ENCODE measurements around the gene TMEM131. TPM values are rescaled to one million over a fixed set of nuclear protein-coding genes. Genes with fewer than 3 reads are reported as not detected.
"Not testable (repeated sequence)": the region's sequence is repeated elsewhere in the genome, so short reads cannot be mapped to it uniquely, and the experiment has no call there.

Gene TMEM131
- 23.3 TPM for total RNA-seq (2013)
- polyA plus RNA-seq (10 to 100 TPM in 1 of 3 donors, 1 to 10 TPM in 2; 7.0 to 23.6 (median 8.2) TPM), polyA minus RNA-seq (16.2 and 19.8 TPM in 2 replicates), total RNA-seq (72.5 to 127 (median 102) reads per million in 11 experiments)

- TF ChIP-seq, protein P1, sequence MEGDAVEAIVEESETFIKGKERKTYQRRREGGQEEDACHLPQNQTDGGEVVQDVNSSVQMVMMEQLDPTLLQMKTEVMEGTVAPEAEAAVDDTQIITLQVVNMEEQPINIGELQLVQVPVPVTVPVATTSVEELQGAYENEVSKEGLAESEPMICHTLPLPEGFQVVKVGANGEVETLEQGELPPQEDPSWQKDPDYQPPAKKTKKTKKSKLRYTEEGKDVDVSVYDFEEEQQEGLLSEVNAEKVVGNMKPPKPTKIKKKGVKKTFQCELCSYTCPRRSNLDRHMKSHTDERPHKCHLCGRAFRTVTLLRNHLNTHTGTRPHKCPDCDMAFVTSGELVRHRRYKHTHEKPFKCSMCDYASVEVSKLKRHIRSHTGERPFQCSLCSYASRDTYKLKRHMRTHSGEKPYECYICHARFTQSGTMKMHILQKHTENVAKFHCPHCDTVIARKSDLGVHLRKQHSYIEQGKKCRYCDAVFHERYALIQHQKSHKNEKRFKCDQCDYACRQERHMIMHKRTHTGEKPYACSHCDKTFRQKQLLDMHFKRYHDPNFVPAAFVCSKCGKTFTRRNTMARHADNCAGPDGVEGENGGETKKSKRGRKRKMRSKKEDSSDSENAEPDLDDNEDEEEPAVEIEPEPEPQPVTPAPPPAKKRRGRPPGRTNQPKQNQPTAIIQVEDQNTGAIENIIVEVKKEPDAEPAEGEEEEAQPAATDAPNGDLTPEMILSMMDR (IDR thresholded peaks at IDR 0.05), result no peak
- H3K27me3 Mint-ChIP-seq (ENCODE audit: low read depth in 3 of 3), result peaks cover 2 to 4% (median 2%) of the 10 kb centered on the region in 3 donors
- Histone ChIP-seq H3K36me3 (replicated peaks in 1 of 2; ENCODE audit: control insufficient read depth in 1 of 2, insufficient read depth in 2 of 2, low read length in 2 of 2) (no peaks in the 10 kb centered on the region), H3K4me1 (ENCODE audit: control insufficient read depth in 1 of 2, insufficient read depth in 2 of 2, low read length in 2 of 2) (peaks cover 34 to 39% of the 10 kb centered on the region in 2 donors), H3K27me3 (ENCODE audit: control insufficient read depth in 2 of 2, insufficient read depth in 2 of 2, low read length in 2 of 2) (no peaks in the 10 kb centered on the region), H3K9ac (ENCODE audit: insufficient read depth, low read length, poor library complexity, severe bottlenecking) (peak within 1 kb of the TSS; percentile 95), H3K79me2 (ENCODE audit: insufficient read depth, low read length) (peaks cover 45% of the 10 kb centered on the region), H3K27ac (ENCODE audit: low read depth in 1 of 2, low read length in 2 of 2) (peak within 1 kb of the TSS; percentile 81 to 95), H3K4me2 (replicated peaks; ENCODE audit: extremely low read depth, low read length, poor library complexity, severe bottlenecking) (peak within 1 kb of the TSS; percentile 86), H3K4me3 (replicated peaks in 1 of 3; ENCODE audit: low read depth in 2 of 3, low read length in 3 of 3) (peak within 1 kb of the TSS; percentile 70 to 85 (median 72)), H2AFZ (ENCODE audit: insufficient read depth, low read depth, low read length, poor library complexity, severe bottlenecking) (peak within 1 kb of the TSS; percentile 87), H3K9me3 (replicated peaks in 1 of 2; ENCODE audit: control insufficient read depth in 1 of 2, insufficient read depth in 1 of 2, low read length in 2 of 2) (no peaks in the 10 kb centered on the region), H4K20me1 (ENCODE audit: insufficient read depth, low read length) (peaks cover 37% of the 10 kb centered on the region)
- H3K27ac Mint-ChIP-seq, result peak within 1 kb of the TSS; percentile 87 to 98 (median 96)
- H3K4me1 Mint-ChIP-seq, result peaks cover 40% of the 10 kb centered on the region
- peaks cover 0 to 1% of the 10 kb centered on the region in 2 donors for H3K36me3 Mint-ChIP-seq
- under 1% methylated on average over 88 of the region's 88 CpGs for WGBS (ENCODE audit: insufficient coverage)
- H3K9me3 Mint-ChIP-seq, result no peaks in the 10 kb centered on the region
- H3K4me3 Mint-ChIP-seq, result peak within 1 kb of the TSS; percentile 88 to 92
- DNase-seq, result peak; percentile 89 to 93 (median 92)
- intact Hi-C loops (cut with micrococcal nuclease), result no loop called here
Measured at GRCh38 chr2:97995734-97996624, at the start of gene TMEM131. Gene TMEM131, minus strand, starts transcription at chr2:97995948. Its CDS starts 286 bp downstream, at chr2:97995662.

DNA sequence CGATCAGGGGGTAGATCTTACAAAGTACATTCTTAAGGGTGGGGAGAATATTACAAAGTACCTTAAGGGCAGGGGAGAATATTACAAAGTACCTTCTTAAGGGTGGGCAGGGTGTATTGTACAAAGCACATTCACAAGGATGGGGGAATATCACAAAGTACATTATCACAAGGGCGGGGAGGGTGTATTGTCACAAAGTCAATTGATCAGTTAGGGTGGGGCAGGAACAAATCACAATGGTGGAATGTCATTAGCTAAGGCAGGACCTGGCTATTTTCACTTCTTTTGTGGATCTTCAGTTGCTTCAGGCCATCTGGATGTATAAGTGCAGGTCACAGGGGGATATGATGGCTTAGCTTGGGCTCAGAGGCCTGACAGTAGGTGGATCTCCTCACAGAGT, 49.0 kb upstream of the TMEM131 start:
- Mint-ChIP-seq H3K36me3 (peaks cover 15 to 18% of the 10 kb centered on the region in 2 donors), H3K9me3 (peaks cover 33 to 53% (median 36%) of the 10 kb centered on the region in 7 donors)
- intact Hi-C loops (cut with micrococcal nuclease), result not testable (repeated sequence)

More for the DNA sequence above, 49.0 kb upstream of the TMEM131 start:
- not testable (repeated sequence) for H3K79me2 ChIP-seq (ENCODE audit: insufficient read depth, low read length); DNase-seq; H3K4me3 ChIP-seq (replicated peaks in 1 of 3; ENCODE audit: low read depth in 2 of 3, low read length in 3 of 3); H3K4me3 Mint-ChIP-seq; H3K9ac ChIP-seq (ENCODE audit: insufficient read depth, low read length, poor library complexity, severe bottlenecking); H3K36me3 ChIP-seq (replicated peaks in 1 of 2; ENCODE audit: control insufficient read depth in 1 of 2, insufficient read depth in 2 of 2, low read length in 2 of 2); H2AFZ ChIP-seq (ENCODE audit: insufficient read depth, low read depth, low read length, poor library complexity, severe bottlenecking); H4K20me1 ChIP-seq (ENCODE audit: insufficient read depth, low read length); H3K27ac Mint-ChIP-seq; H3K4me1 Mint-ChIP-seq; H3K27ac ChIP-seq (ENCODE audit: low read depth in 1 of 2, low read length in 2 of 2); H3K4me1 ChIP-seq (ENCODE audit: control insufficient read depth in 1 of 2, insufficient read depth in 2 of 2, low read length in 2 of 2); H3K4me2 ChIP-seq (replicated peaks; ENCODE audit: extremely low read depth, low read length, poor library complexity, severe bottlenecking)
- peaks cover 48 to 76% (median 52%) of the 10 kb centered on the region in 3 donors for H3K27me3 Mint-ChIP-seq (ENCODE audit: low read depth in 3 of 3)
- H3K9me3 ChIP-seq (replicated peaks in 1 of 2; ENCODE audit: control insufficient read depth in 1 of 2, insufficient read depth in 1 of 2, low read length in 2 of 2), result peaks cover 28 to 35% of the 10 kb centered on the region in 2 donors
- WGBS (ENCODE audit: insufficient coverage), result 100% methylated on average over 1 of the region's 2 CpGs
- H3K27me3 ChIP-seq (ENCODE audit: control insufficient read depth in 2 of 2, insufficient read depth in 2 of 2, low read length in 2 of 2), result peaks cover 27 to 52% of the 10 kb centered on the region in 2 donors
